Skeletal muscle tissue (tissue), 4 donors: ENCODE data around the gene CNTNAP5. TPM values are rescaled to one million over a fixed set of nuclear protein-coding genes. Genes with fewer than 3 reads are reported as not detected.

Source experiments
- H3K27ac ChIP-seq: one replicate; pipeline ENCODE4 v1.7.0; 2013; ENCODE audit warnings: mild to moderate bottlenecking, low read depth, low read length, inconsistent platforms
- H3K27me3 ChIP-seq, 3 donors: one replicate each; pipeline ENCODE4 v1.7.0; 2013; ENCODE audit warnings: low read length in 3 of 3; ENCODE audit not compliant: control insufficient read depth in 3 of 3, insufficient read depth in 3 of 3
- H3K36me3 ChIP-seq, 3 donors: one replicate each; pipeline ENCODE4 v1.7.0; 2013; ENCODE audit warnings: low read length in 3 of 3; ENCODE audit not compliant: control insufficient read depth in 3 of 3, insufficient read depth in 3 of 3
- H3K4me1 ChIP-seq, 3 donors: one replicate each; pipeline ENCODE4 v1.7.0; 2013; ENCODE audit warnings: low read length in 3 of 3, mild to moderate bottlenecking in 3 of 3; ENCODE audit not compliant: control insufficient read depth in 3 of 3, insufficient read depth in 3 of 3
- H3K4me3 ChIP-seq, 3 donors: one replicate each; pipeline ENCODE4 v1.7.0; 2013; ENCODE audit warnings: low read length in 3 of 3
- H3K9ac ChIP-seq, 3 donors: one replicate each; pipeline ENCODE4 v1.7.0; 2013; ENCODE audit warnings: low read length in 3 of 3, mild to moderate bottlenecking in 3 of 3, moderate library complexity in 2 of 3, low read depth in 1 of 3
- H3K9me3 ChIP-seq, 3 donors: one replicate each; pipeline ENCODE4 v1.7.0; 2013; ENCODE audit warnings: low read length in 3 of 3; ENCODE audit not compliant: control insufficient read depth in 3 of 3
- total RNA-seq: library from RNA; depleted of rRNA; stranded (reverse); fragments of >200 nt; gene quantifications from one replicate; pipeline ENCODE4 v1.2.3, GENCODE V29; 2014
- donor health status: Osteomylitis.

CNTNAP5 gene
- total RNA-seq, 1 donor from 2014 or later, result not detected

GRCh38 chr2:124310671-124311070 is 285.6 kb downstream of the CNTNAP5 start:
- Histone ChIP-seq H3K27me3 (no peaks in the 10 kb centered on the region), H3K4me1 (no peaks in the 10 kb centered on the region), H3K4me3 (no peak overlapping the region), H3K9ac (no peak overlapping the region), H3K36me3 (no peaks in the 10 kb centered on the region), H3K9me3 (no peaks in the 10 kb centered on the region), H3K27ac (no peak overlapping the region)

- no peak overlapping the region for H3K27ac ChIP-seq
- no peak overlapping the region for H3K4me3 ChIP-seq
- no peaks in the 10 kb centered on the region for H3K27me3 ChIP-seq
- H3K9me3 ChIP-seq, result no peaks in the 10 kb centered on the region
- no peaks in the 10 kb centered on the region for H3K36me3 ChIP-seq
- no peaks in the 10 kb centered on the region for H3K4me1 ChIP-seq
- no peak overlapping the region for H3K9ac ChIP-seq
Observed at GRCh38 chr2:124314084-124314483, 289.0 kb downstream of the CNTNAP5 start.

- H3K9me3 ChIP-seq, result no peaks in the 10 kb centered on the region
- no peak overlapping the region for H3K4me3 ChIP-seq
- H3K36me3 ChIP-seq, result no peaks in the 10 kb centered on the region
- H3K27me3 ChIP-seq, result no peaks in the 10 kb centered on the region
- H3K27ac ChIP-seq, result no peak overlapping the region
- H3K4me1 ChIP-seq, result no peaks in the 10 kb centered on the region
- no peak overlapping the region for H3K9ac ChIP-seq
Observed at GRCh38 chr2:124315221-124315880, 290.3 kb downstream of the CNTNAP5 start.

GRCh38 chr2:124316133-124316532 is 291.0 kb downstream of the CNTNAP5 start:
- Histone ChIP-seq H3K9me3 (no peaks in the 10 kb centered on the region), H3K4me1 (no peaks in the 10 kb centered on the region), H3K4me3 (no peak overlapping the region), H3K27me3 (no peaks in the 10 kb centered on the region), H3K27ac (no peak overlapping the region), H3K36me3 (no peaks in the 10 kb centered on the region), H3K9ac (no peak overlapping the region)

- no peaks in the 10 kb centered on the region for H3K27me3 ChIP-seq
- no peak overlapping the region for H3K4me3 ChIP-seq
- H3K9me3 ChIP-seq, result no peaks in the 10 kb centered on the region
- no peaks in the 10 kb centered on the region for H3K36me3 ChIP-seq
- H3K27ac ChIP-seq, result no peak overlapping the region
- no peaks in the 10 kb centered on the region for H3K4me1 ChIP-seq
- H3K9ac ChIP-seq, result no peak overlapping the region
Observed at GRCh38 chr2:124316881-124317605, 292.0 kb downstream of the CNTNAP5 start.

GRCh38 chr2:124317628-124318027 is 292.5 kb downstream of the CNTNAP5 start:
- H3K27me3 ChIP-seq, result no peaks in the 10 kb centered on the region
- H3K36me3 ChIP-seq, result no peaks in the 10 kb centered on the region
- no peaks in the 10 kb centered on the region for H3K4me1 ChIP-seq
- no peaks in the 10 kb centered on the region for H3K9me3 ChIP-seq
- H3K27ac ChIP-seq, result no peak overlapping the region
- no peak overlapping the region for H3K9ac ChIP-seq
- no peak overlapping the region for H3K4me3 ChIP-seq

GRCh38 chr2:124318913-124319312 is 293.8 kb downstream of the CNTNAP5 start:
- Histone ChIP-seq H3K9ac (no peak overlapping the region), H3K4me1 (no peaks in the 10 kb centered on the region), H3K27ac (no peak overlapping the region), H3K4me3 (no peak overlapping the region), H3K9me3 (no peaks in the 10 kb centered on the region), H3K36me3 (no peaks in the 10 kb centered on the region), H3K27me3 (no peaks in the 10 kb centered on the region)

- Histone ChIP-seq H3K4me3 (no peak overlapping the region), H3K27me3 (no peaks in the 10 kb centered on the region), H3K9ac (no peak overlapping the region), H3K9me3 (no peaks in the 10 kb centered on the region), H3K27ac (no peak overlapping the region), H3K36me3 (no peaks in the 10 kb centered on the region), H3K4me1 (no peaks in the 10 kb centered on the region)
Observed at GRCh38 chr2:124319577-124319976, 294.5 kb downstream of the CNTNAP5 start.

- Histone ChIP-seq H3K4me3 (no peak overlapping the region), H3K27ac (no peak overlapping the region), H3K9ac (no peak overlapping the region), H3K36me3 (no peaks in the 10 kb centered on the region), H3K4me1 (no peaks in the 10 kb centered on the region), H3K9me3 (no peaks in the 10 kb centered on the region), H3K27me3 (no peaks in the 10 kb centered on the region)
Observed at GRCh38 chr2:124320051-124320688, 295.1 kb downstream of the CNTNAP5 start.

GRCh38 chr2:124323321-124323720 is 298.2 kb downstream of the CNTNAP5 start:
- Histone ChIP-seq H3K9ac (no peak overlapping the region), H3K27ac (no peak overlapping the region), H3K4me1 (no peaks in the 10 kb centered on the region), H3K27me3 (no peaks in the 10 kb centered on the region), H3K4me3 (no peak overlapping the region), H3K9me3 (no peaks in the 10 kb centered on the region), H3K36me3 (no peaks in the 10 kb centered on the region)
